Parietal lobe (tissue), 1 donor: ENCODE results near the gene MAP4K1. TPM values are rescaled to one million over a fixed set of nuclear protein-coding genes. Genes with fewer than 3 reads are reported as not detected.

ENCODE experiments used
- total RNA-seq: library from RNA; depleted of rRNA; stranded (reverse); fragments of >200 nt; gene quantifications from one replicate; pipeline ENCODE4 v1.2.3, GENCODE V29; 2014

Gene MAP4K1
- 0.31 TPM for total RNA-seq

GRCh38 chr19:38617764-38618589 lies at the start of gene MAP4K1:
MAP4K1 (minus strand) TSS chr19:38617953; CDS start chr19:38617895, 58 bp downstream.

GRCh38 chr19:38647368-38647965 lies 29.7 kb upstream of the MAP4K1 start, which contains the start of gene ACTN4:
ACTN4 (plus strand) TSS chr19:38647649; CDS start chr19:38647746, 97 bp downstream.

GRCh38 chr19:38618590-38619360 lies 1.0 kb upstream of the MAP4K1 start, which contains the start of gene EIF3K:
EIF3K (plus strand) TSS chr19:38619188; CDS start chr19:38619269, 81 bp downstream.

Other genes starting within 250 kb of the MAP4K1 start
- 116 TPM for gene PSMD8, start 243.4 kb downstream of the MAP4K1 start, total RNA-seq
- 0.94 TPM for gene GGN, start 229.9 kb downstream of the MAP4K1 start, total RNA-seq
- gene SPRED3, start 229.3 kb downstream of the MAP4K1 start, total RNA-seq = 2.5 TPM
- gene FAM98C, start 214.9 kb downstream of the MAP4K1 start, total RNA-seq = 16.3 TPM
- gene RASGRP4, start 191.7 kb downstream of the MAP4K1 start, total RNA-seq = not detected
- gene RYR1, start 184.3 kb downstream of the MAP4K1 start, total RNA-seq = 9.1 TPM
- gene EIF3K, start 1.2 kb upstream of the MAP4K1 start, total RNA-seq = 152 TPM
- gene ACTN4, start 29.7 kb upstream of the MAP4K1 start, total RNA-seq = 84.8 TPM
- not detected for gene CAPN12, start 126.5 kb upstream of the MAP4K1 start, total RNA-seq
- not detected for gene LGALS7, start 155.6 kb upstream of the MAP4K1 start, total RNA-seq
- not detected for gene LGALS7B, start 171.2 kb upstream of the MAP4K1 start, total RNA-seq
- not detected for gene LGALS4, start 195.0 kb upstream of the MAP4K1 start, total RNA-seq
- 17.5 TPM for gene ECH1, start 213.8 kb upstream of the MAP4K1 start, total RNA-seq
- gene HNRNPL, start 232.0 kb upstream of the MAP4K1 start, total RNA-seq = 245 TPM